Stomach (tissue), 9 donors: ENCODE results near the gene MSTO1. TPM values are rescaled to one million over a fixed set of nuclear protein-coding genes. Genes with fewer than 3 reads are reported as not detected.
"Not testable (repeated sequence)": the region's sequence is repeated elsewhere in the genome, so short reads cannot be mapped to it uniquely, and the experiment has no call there.

Source experiments
- DNase-seq, 2 donors: peaks; one replicate each; pipeline versions ENCODE4 v3.0.0 to v3.0.0-alpha.2; 2013 to 2019
- H3K27ac ChIP-seq, 5 donors: fragments of 200-600 bp in 4 of 5; sonication (generic) in 4 of 5; one replicate each; pipeline ENCODE4 v1.5.1; 2013 to 2019; ENCODE audit warnings: mild to moderate bottlenecking in 1 of 5, moderate library complexity in 1 of 5
- H3K27me3 ChIP-seq, 3 donors: fragments of 200-600 bp; sonication (generic); one replicate each; pipeline ENCODE4 v1.5.1; 2017 to 2019; ENCODE audit warnings: mixed run types in 1 of 3
- H3K36me3 ChIP-seq, 4 donors: fragments of 200-600 bp; sonication (generic); 1 replicate in 3 of 4; 2 replicates in 1 of 4; pipeline ENCODE4 v1.5.1; 2016 to 2019
- H3K4me1 ChIP-seq, 4 donors: fragments of 200-600 bp; sonication (generic); one replicate each; pipeline ENCODE4 v1.5.1; 2016 to 2019
- H3K4me3 ChIP-seq, 4 donors: fragments of 200-600 bp; sonication (generic) in 3 of 4; one replicate each; pipeline ENCODE4 v1.5.1; 2016 to 2019; ENCODE audit warnings: mild to moderate bottlenecking in 1 of 4
- H3K9me3 ChIP-seq, 4 donors: fragments of 200-600 bp; sonication (generic); one replicate each; pipeline ENCODE4 v1.5.1; 2016 to 2019
- EP300 ChIP-seq: sonication (generic); formaldehyde crosslinking; IDR thresholded peaks from one replicate; pipeline ENCODE4 v1.6.1; 2017; ENCODE audit warnings: antibody characterized with exemption
- POLR2A ChIP-seq, 4 donors: fragments of 450-650 bp; IDR thresholded peaks; one replicate each; pipeline ENCODE4 v1.6.1; 2016; ENCODE audit warnings: antibody characterized with exemption in 4 of 4, control low read depth in 2 of 4, mild to moderate bottlenecking in 1 of 4, moderate library complexity in 1 of 4
- POLR2AphosphoS5 ChIP-seq, 3 donors: sonication (generic); formaldehyde crosslinking; IDR thresholded peaks; one replicate each; pipeline ENCODE4 v1.6.1; 2016; ENCODE audit warnings: antibody characterized with exemption in 3 of 3
- WGBS, 5 donors: extraction: QIAGEN DNeasy Blood & Tissue Kit in 3 of 5; methylation state at CpG; one replicate each; pipeline versions ENCODE4 v1.1.5 to v1.1.7; 2013 to 2018; 5-methylcytosine and 5-hydroxymethylcytosine counted together
- intact Hi-C: fragments of 100-400 bp; cut with DNase I; formaldehyde crosslinking; loops from one replicate; pipeline ENCODE4 v1.15.1; 2023; ENCODE audit warnings: low total_unique reads
- polyA plus RNA-seq, 3 donors: library from polyadenylated mRNA; stranded (reverse); fragments of 200-250 nt; gene quantifications; one replicate each; pipeline ENCODE4 v1.2.3, GENCODE V29; 2013
- total RNA-seq, 5 donors: library from RNA; depleted of rRNA; stranded (reverse); fragments of >200 nt; gene quantifications; one replicate each; pipeline versions ENCODE4 v1.1.0 to v1.2.3, GENCODE V29; 2014 to 2016
- TF ChIP-seq, protein P1 (sequence below), 7 experiments: fragments of 450-650 bp in 4 of 7; fragments of 200-600 bp in 3 of 7; sonication (generic) in 3 of 7; IDR thresholded peaks; one replicate each; pipeline ENCODE4 v1.5.1; 2016 to 2019; ENCODE audit warnings: antibody characterized with exemption in 7 of 7, control low read depth in 2 of 7, mild to moderate bottlenecking in 1 of 7
- donor health status: healthy with polysubstance abuse.
- donor health status: Bipolar disorder and iron deficiency.
- donor health status: healthy.

The MSTO1 gene
- total and polyA plus RNA-seq, 8 donors: 2.3 to 31.0 (median 16.1) TPM

DNA sequence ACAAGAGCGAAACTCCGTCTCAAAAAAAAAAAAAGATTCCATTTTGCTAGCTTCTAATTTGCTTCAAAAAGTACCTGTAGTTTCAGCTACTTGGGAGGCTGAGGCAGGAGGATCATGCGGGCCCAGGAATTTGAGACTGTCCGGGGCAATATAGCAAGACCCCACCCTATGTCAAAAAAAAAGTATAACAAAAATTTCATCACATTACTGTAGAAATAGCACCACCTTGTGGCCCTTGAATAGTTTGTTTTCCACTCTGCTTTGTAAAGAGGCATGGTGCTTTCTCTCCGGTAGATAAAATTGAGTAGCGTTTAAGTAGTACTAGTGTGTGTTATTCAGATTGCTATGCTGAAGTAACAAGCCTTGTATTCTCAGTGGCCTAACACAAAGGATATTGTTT, 18.2 kb upstream of the MSTO1 start:
- WGBS, 5 donors: 32 to 37% (median 36%) methylated on average over 6 of the region's 6 CpGs
- TF ChIP-seq POLR2A (IDR thresholded peaks at IDR 0.05) (no peak), POLR2AphosphoS5 (IDR thresholded peaks at IDR 0.05) (no peak), EP300 (no peak)
- TF ChIP-seq, protein P1, sequence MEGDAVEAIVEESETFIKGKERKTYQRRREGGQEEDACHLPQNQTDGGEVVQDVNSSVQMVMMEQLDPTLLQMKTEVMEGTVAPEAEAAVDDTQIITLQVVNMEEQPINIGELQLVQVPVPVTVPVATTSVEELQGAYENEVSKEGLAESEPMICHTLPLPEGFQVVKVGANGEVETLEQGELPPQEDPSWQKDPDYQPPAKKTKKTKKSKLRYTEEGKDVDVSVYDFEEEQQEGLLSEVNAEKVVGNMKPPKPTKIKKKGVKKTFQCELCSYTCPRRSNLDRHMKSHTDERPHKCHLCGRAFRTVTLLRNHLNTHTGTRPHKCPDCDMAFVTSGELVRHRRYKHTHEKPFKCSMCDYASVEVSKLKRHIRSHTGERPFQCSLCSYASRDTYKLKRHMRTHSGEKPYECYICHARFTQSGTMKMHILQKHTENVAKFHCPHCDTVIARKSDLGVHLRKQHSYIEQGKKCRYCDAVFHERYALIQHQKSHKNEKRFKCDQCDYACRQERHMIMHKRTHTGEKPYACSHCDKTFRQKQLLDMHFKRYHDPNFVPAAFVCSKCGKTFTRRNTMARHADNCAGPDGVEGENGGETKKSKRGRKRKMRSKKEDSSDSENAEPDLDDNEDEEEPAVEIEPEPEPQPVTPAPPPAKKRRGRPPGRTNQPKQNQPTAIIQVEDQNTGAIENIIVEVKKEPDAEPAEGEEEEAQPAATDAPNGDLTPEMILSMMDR (IDR thresholded peaks at IDR 0.05): peak in 5 of 7 experiments; percentile 20 to 54 (median 45)
- intact Hi-C loops: loop anchor here (10.0 kb wide), 1 partner anchor 337 kb away; the partner anchor contains the start of gene ENTREP3
- Histone ChIP-seq H3K36me3 (no peaks in the 10 kb centered on the region), H3K9me3 (no peaks in the 10 kb centered on the region), H3K27ac (no peak overlapping the region), H3K4me1 (peaks cover 0 to 4% (median 0%) of the 10 kb centered on the region in 4 donors), H3K27me3 (no peaks in the 10 kb centered on the region), H3K4me3 (no peak overlapping the region)
- DNase-seq: peak in 1 of 2 donors; percentile 81

DNA sequence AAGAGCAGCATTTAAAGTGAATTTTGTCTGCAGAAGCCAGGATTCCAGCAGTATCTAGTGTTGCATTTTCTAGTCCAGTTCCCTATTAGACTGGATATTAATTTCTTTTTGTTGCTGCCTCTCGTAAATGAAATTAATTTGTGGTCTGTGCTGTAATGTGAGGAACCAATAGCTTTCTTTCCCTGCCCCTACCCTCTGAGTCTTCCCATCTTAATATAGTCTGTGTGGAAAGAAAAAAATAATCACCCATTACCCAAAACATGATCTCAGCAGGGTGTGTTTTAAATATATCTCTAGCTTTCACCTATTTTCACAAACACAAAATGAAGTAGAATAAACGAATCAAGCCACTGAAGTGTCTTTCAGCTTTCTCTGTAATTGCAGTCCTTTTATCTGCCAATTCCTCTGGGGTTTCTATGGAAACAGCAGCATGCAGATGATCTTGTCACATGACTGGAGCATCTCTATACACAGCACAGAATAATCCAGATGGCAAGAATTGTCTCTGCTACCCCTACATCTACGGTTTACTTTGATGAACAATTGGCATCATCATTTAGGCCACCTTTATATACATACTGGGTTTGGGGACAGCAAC, 14.0 kb upstream of the MSTO1 start:
- H3K4me1 ChIP-seq: peaks cover 0 to 10% (median 4%) of the 10 kb centered on the region in 4 donors
- H3K9me3 ChIP-seq, H3K4me3 ChIP-seq, H3K27ac ChIP-seq, DNase-seq, H3K36me3 ChIP-seq, H3K27me3 ChIP-seq: not testable (repeated sequence)
- intact Hi-C loops: loop anchor here (10.0 kb wide), 1 partner anchor 341 kb away; the partner anchor contains the start of gene ENTREP3
- WGBS, 5 donors: 67 to 82% (median 76%) methylated on average over 3 of the region's 3 CpGs

DNA sequence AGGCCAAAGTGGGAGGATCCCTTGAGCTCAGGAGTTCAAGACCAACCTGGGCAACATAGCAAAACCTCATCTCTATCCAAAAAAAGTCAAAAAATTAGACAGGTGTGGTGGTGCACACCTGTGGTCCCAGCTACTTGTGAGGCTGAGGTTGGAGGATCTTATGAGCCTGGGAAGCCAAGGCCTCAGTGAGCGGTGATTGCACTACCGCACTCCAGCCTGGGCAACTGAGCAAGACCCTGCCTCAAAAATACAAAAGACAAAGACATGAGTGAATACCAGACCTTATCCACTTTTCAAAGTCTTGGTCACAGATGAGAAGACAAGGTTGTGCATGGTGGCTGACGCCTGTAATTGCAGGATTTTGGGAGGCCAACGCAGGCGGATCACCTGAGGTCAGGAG, 13.2 kb upstream of the MSTO1 start:
- no peaks in the 10 kb centered on the region for H3K9me3 ChIP-seq
- WGBS, 5 donors: 96 to 100% (median 98%) methylated on average over 5 of the region's 5 CpGs
- no peak for DNase-seq
- no peak overlapping the region for H3K4me3 ChIP-seq
- no peaks in the 10 kb centered on the region for H3K27me3 ChIP-seq
- H3K27ac ChIP-seq: no peak overlapping the region
- intact Hi-C loops: loop anchor here (10.0 kb wide), 1 partner anchor 342 kb away; the partner anchor contains the start of gene ENTREP3
- no peaks in the 10 kb centered on the region for H3K36me3 ChIP-seq
- no peak for TF ChIP-seq POLR2AphosphoS5 (IDR thresholded peaks at IDR 0.05)
- TF ChIP-seq POLR2A (IDR thresholded peaks at IDR 0.05): no peak
- TF ChIP-seq EP300: no peak
- TF ChIP-seq, protein P1 (IDR thresholded peaks at IDR 0.05): no peak
- peaks cover 0 to 10% (median 4%) of the 10 kb centered on the region in 4 donors for H3K4me1 ChIP-seq

DNA sequence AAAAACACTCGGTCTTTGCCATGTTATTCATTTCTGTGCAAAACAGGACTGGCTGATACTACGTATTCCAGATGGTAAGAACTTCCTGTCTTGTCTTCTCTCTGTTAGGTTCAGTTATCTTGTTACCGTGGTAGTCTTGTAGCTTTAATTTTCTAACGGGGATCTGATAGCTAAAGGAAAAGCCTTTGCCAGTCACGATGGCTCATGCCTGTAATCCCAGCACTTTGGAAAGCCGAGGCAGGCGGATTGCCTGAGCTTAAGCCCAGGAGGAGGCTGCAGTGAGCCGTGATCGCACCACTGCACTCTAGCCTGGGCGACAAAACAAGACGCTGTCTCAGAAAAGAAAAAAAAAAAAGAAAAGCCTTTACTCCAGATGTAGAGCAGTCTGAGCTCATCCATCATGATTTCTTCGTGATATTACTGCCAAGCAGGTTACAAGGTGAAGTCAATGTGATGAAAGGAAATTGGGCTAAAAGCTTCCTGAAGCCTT, 11.1 kb upstream of the MSTO1 start:
- intact Hi-C loops: loop anchor here (10.0 kb wide), 1 partner anchor 344 kb away; the partner anchor contains the start of gene ENTREP3
- no peak overlapping the region for H3K27ac ChIP-seq
- H3K4me3 ChIP-seq: peak overlapping the region in 1 of 4 donors; percentile 1
- TF ChIP-seq, protein P1 (IDR thresholded peaks at IDR 0.05): no peak
- TF ChIP-seq EP300: no peak
- no peak for TF ChIP-seq POLR2AphosphoS5 (IDR thresholded peaks at IDR 0.05)
- TF ChIP-seq POLR2A (IDR thresholded peaks at IDR 0.05): no peak
- DNase-seq: peak in 1 of 2 donors; percentile 36
- H3K4me1 ChIP-seq: peaks cover 0 to 9% (median 3%) of the 10 kb centered on the region in 4 donors
- no peaks in the 10 kb centered on the region for H3K9me3 ChIP-seq
- no peaks in the 10 kb centered on the region for H3K27me3 ChIP-seq
- no peaks in the 10 kb centered on the region for H3K36me3 ChIP-seq
- 9 to 19% (median 18%) methylated on average over 12 of the region's 12 CpGs for WGBS, 5 donors

DNA sequence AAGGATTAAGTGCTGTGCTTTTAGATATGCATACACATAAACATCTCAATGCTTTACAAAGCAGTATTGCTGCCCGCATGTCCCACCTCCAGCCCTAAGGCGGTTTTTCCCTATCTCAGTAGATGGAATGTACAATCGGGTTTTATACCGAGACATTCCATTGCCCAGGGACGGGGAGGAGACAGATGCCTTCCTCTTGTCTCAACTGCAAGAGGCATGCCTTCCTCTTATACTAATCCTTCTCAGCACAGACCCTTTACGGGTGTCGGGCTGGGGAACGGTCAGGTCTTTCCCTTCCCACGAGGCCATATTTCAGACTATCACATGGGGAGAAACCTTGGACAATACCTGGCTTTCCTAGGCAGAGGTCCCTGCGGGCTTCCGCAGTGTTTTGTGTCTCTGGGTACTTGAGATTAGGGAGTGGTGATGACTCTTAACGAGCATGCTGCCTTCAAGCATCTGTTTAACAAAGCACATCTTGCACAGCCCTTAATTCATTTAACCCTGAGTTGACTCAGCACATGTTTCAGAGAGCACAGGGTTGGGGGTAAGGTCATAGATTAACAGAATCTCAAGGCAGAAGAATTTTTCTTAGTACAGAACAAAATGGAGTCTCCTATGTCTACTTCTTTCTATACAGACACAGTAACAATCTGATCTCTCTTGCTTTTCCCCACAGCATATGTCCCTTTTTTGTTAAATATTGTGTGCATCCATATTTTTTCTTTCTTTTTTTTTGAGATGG, 10.0 kb upstream of the MSTO1 start:
- WGBS, 5 donors: 24 to 30% (median 29%) methylated on average over 11 to 12 of the region's 12 CpGs
- H3K4me1 ChIP-seq, DNase-seq, H3K4me3 ChIP-seq, H3K9me3 ChIP-seq, H3K27me3 ChIP-seq, H3K27ac ChIP-seq, H3K36me3 ChIP-seq: not testable (repeated sequence)
- intact Hi-C loops: loop anchor here (10.0 kb wide), 1 partner anchor 345 kb away; the partner anchor contains the start of gene ENTREP3
